IPS-18c (cell line): ENCODE measurements around the gene IMPG2.

Experiments used
- H3K4me3 ChIP-seq: 2 replicates; pipeline ENCODE4 v1.7.0; 2013; ENCODE audit warnings: low read depth, mild to moderate bottlenecking, low read length, moderate library complexity; ENCODE audit not compliant: insufficient read depth
- H3K9me3 ChIP-seq: one replicate; pipeline ENCODE4 v1.6.1; 2013; ENCODE audit warnings: mild to moderate bottlenecking, low read length, moderate library complexity; ENCODE audit not compliant: control insufficient read depth, insufficient read depth

Gene IMPG2

DNA sequence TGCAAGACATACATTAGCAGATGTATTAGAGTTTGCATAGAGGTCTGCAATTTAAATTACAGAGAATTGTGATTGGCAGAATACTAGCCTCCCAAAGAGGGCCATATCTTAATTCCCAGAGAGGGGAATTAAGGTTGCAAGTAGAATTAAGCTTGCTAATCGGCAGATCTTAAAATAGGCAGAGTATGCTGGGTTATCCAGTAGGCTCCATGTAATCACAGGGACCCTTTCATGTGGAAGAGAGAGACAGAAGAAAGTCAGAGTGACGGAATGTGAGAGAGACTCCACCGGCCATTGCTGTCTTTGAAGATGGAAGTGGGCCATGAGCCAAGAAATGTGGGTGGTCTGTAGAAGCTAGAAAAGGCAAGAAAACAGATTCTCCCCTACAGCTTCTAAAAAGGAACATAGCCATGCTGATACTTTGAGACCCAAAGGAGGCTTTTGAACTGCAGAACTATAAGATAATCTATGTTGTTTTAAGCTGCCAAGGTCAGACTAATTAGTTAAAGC is 38.8 kb downstream of the IMPG2 start:
- no peaks in the 10 kb centered on the region for H3K9me3 ChIP-seq
- no peak overlapping the region for H3K4me3 ChIP-seq

DNA sequence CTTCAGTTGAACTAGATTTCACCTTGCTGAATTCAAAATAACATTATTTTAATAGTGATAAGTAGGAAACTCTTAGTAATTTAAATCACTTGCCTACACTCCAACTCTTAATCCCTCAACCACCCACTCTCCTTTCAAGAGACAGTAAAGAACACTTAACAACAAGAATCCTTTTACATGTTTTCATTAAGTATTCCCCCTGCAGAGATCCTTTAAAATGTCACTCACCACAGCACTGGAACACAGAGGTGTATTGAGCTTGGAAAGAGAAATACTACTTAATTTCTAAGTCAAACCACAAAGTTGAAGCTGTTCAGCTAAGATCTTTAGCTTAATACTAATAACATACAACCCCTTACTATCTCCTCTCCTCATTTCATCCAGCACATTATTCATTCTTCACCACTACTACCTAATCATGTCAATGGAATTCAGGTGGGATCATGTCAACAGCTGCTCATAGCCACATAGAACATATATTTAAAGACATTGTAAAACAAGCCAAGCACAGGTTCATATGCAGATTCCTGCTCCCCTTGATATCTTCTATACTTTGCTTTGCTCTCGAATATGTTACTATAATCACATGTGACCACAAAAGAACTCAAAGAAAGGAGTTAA is 40.5 kb downstream of the IMPG2 start:
- no peak overlapping the region for H3K4me3 ChIP-seq

GRCh38 chr3:101279162-101279561 is 41.2 kb downstream of the IMPG2 start:
- Histone ChIP-seq H3K4me3 (no peak overlapping the region), H3K9me3 (no peaks in the 10 kb centered on the region)

More for the DNA sequence above, 40.5 kb downstream of the IMPG2 start:
- no peaks in the 10 kb centered on the region for H3K9me3 ChIP-seq

DNA sequence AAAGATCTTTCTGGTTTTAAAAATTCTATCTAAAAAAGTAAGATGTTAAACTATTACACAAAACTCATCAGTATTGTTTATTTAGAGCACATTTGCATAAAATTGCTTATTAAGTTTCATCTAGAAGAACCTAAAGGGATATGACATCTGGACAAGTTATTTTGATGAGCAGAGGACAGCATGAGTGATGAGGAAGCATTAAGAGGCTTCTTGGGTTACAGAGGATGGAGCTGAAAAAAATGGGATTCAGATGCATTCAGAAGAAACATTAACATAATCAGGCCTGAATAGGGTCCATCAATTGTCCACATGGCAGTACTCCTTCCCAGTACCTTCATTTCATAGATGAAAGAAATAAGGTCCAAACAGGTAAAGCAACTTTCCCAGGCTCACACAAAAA is 41.6 kb downstream of the IMPG2 start:
- no peak overlapping the region for H3K4me3 ChIP-seq

GRCh38 chr3:101273608-101274007 is 46.8 kb downstream of the IMPG2 start:
- H3K4me3 ChIP-seq: no peak overlapping the region
- no peaks in the 10 kb centered on the region for H3K9me3 ChIP-seq

More for the DNA sequence above, 41.6 kb downstream of the IMPG2 start:
- no peaks in the 10 kb centered on the region for H3K9me3 ChIP-seq

GRCh38 chr3:101273156-101273555 is 47.2 kb downstream of the IMPG2 start:
- Histone ChIP-seq H3K4me3 (no peak overlapping the region), H3K9me3 (no peaks in the 10 kb centered on the region)

DNA sequence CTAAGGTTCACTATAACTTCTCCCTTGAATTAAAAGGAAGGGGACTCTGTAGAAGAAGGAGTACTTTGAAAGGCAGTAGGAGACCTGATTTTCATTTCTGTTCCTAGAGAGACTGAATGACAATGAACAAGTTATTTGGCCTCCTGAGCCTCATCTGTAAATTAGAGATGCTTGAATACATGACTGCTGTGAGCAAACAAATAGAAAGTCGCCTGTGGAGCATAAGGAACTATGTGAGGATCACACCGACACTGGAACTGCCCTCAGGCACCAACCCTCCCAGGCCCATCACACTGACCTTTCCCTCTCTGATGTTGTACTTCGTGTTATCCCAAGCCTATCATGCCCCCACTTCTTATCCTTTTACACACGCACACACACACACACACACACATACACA is 48.6 kb downstream of the IMPG2 start:
- no peaks in the 10 kb centered on the region for H3K9me3 ChIP-seq

GRCh38 chr3:101270149-101270548 is 50.2 kb downstream of the IMPG2 start:
- no peaks in the 10 kb centered on the region for H3K9me3 ChIP-seq
- H3K4me3 ChIP-seq: no peak overlapping the region

More for the DNA sequence above, 48.6 kb downstream of the IMPG2 start:
- no peak overlapping the region for H3K4me3 ChIP-seq

DNA sequence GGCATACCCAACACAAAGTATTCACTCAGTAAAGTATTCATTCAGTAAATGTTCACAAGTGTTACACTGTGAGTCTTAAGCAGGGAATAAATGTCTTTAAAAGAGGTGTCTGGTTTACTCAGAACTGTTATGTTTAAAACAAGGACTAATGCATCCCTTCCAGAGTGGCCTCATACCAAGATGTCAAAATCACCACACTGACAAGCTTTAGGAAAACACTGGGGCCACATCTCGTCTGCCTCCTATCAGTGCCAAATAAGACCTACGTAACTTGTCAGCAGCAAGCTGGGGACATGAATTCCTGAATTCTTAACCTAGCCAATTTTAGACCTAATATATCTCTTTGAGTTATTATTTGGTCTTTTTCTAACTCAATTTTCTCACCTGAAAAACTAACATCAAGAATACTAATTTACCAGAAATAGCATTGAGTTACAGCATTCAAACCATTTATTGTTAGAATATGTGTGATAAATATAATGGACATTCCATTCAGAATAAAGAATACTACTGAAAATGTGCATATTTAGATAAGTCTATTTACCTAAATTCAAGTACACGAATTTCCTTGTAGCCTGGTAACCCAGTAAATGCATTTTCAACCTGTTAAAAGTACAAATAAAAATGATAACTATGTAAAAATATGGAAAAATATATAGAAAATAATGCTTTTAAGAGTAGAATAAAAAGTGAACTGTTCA is 51.3 kb downstream of the IMPG2 start:
- no peaks in the 10 kb centered on the region for H3K9me3 ChIP-seq
- H3K4me3 ChIP-seq: no peak overlapping the region

DNA sequence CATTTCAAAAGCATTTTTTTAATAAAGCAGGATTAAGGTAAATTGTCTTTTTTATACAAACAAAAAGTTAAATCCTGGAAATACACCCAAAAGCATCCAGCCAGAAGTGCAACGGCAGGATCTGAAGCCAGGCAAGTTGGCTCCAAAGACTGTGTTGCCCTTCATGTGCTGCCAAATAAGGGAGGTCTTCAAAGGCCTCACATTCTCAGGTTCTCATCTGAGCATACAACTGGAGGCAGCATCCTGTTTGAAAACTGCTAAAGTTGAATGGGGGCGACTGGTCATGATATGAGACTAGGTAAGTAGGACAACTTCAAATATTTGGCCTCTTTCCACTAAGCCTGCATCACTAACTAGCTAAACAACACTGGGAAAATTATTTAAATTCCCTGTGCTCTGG is 52.2 kb downstream of the IMPG2 start:
- no peak overlapping the region for H3K4me3 ChIP-seq
- H3K9me3 ChIP-seq: no peaks in the 10 kb centered on the region

DNA sequence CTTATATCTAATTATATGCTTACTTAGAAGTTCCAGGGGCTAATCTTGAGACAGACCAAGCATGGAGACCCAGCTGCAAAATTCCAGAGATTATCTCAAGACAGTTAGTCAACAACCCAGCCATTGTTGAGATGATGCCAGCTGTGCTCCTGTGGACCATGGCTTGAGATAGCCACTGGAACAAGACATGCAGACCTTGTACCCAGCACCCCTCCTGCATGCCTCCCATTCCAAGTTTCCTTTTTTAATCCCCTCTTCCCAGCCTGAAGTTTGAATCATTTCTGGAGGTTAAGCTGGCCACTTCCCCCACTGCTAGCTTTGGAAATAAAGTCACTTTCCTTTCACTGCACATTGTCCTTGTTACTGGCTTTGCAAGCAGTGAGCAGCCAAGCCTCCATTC is 53.8 kb downstream of the IMPG2 start:
- no peak overlapping the region for H3K4me3 ChIP-seq
- H3K9me3 ChIP-seq: no peaks in the 10 kb centered on the region

- Histone ChIP-seq H3K4me3 (no peak overlapping the region), H3K9me3 (no peaks in the 10 kb centered on the region)
Measured at GRCh38 chr3:101266071-101266470, 54.3 kb downstream of the IMPG2 start.

- Histone ChIP-seq H3K4me3 (no peak overlapping the region), H3K9me3 (no peaks in the 10 kb centered on the region)
Measured at GRCh38 chr3:101262393-101263240, 57.8 kb downstream of the IMPG2 start.

DNA sequence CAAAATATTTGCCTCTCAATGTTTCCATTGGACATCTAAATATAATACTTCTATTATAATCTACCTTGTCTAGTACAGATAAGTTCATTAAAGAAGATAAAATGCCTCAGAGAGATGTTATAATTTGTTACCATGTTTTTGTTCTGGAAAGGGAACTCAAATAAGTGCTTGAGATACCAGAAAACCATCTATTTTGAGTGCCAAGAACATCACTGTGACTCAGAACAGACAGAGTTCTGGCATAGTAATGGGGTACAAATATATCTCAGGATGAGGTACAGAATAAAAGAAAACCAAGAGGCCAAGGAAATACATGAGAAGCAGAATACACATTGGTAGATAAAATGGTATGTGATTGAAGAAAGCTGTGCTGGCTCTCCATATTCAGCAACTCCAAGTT is 58.9 kb downstream of the IMPG2 start:
- no peak overlapping the region for H3K4me3 ChIP-seq

GRCh38 chr3:101259485-101260341 is 60.7 kb downstream of the IMPG2 start:
- no peaks in the 10 kb centered on the region for H3K9me3 ChIP-seq
- no peak overlapping the region for H3K4me3 ChIP-seq

More for the DNA sequence above, 58.9 kb downstream of the IMPG2 start:
- H3K9me3 ChIP-seq: no peaks in the 10 kb centered on the region

- Histone ChIP-seq H3K9me3 (no peaks in the 10 kb centered on the region), H3K4me3 (no peak overlapping the region)
Measured at GRCh38 chr3:101256511-101256910, 63.9 kb downstream of the IMPG2 start.

GRCh38 chr3:101255441-101255840 is 64.9 kb downstream of the IMPG2 start:
- H3K9me3 ChIP-seq: no peaks in the 10 kb centered on the region
- no peak overlapping the region for H3K4me3 ChIP-seq
